HG02588 (cell line): Measurements from ENCODE around the gene DNAJC18.

ENCODE experiments used
- ATAC-seq: cut with Tn5 transposase; IDR thresholded peaks from one replicate; pipeline ENCODE4 v1.9.1; 2021; ENCODE audit warnings: mild to moderate bottlenecking, moderate library complexity; ENCODE audit not compliant: unreplicated experiment

Gene DNAJC18

DNA sequence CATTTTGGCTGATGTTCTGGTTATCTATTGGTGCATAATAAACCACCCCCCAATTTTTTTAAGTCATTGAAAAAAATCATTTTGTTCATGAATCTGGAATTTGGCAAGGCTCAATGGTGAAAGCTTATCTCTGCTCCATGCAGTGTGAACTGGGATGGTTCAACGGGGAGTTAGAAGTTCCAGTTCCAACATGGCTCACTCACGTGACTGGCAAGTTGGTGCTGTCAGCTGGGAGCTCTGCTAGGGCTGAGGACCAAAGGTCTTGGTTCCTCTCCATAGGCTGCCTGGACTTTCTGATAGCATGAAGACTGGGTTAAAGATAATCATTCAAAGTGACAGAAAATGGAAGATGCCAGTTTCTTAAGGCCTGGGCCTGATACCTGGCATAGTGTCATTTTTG, 32.4 kb downstream of the DNAJC18 start:
- ATAC-seq: no peak

DNA sequence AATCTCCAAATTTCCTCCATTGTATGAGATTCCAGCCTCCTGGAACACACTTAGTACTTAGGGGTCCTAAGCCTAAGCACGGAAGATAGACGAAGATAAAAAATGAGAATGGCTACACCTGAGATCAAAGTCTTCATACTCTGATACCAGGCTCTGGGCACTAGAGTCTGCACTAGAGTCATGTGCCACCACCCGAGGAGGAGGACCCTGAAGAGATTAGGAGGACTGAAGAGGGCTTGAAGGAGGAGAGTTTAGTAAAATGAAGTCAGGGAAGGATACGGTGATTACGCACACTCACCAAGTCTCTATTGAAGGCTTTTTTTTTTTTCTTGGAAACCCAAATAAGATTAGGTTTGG, 34.9 kb downstream of the DNAJC18 start:
- ATAC-seq: no peak

DNA sequence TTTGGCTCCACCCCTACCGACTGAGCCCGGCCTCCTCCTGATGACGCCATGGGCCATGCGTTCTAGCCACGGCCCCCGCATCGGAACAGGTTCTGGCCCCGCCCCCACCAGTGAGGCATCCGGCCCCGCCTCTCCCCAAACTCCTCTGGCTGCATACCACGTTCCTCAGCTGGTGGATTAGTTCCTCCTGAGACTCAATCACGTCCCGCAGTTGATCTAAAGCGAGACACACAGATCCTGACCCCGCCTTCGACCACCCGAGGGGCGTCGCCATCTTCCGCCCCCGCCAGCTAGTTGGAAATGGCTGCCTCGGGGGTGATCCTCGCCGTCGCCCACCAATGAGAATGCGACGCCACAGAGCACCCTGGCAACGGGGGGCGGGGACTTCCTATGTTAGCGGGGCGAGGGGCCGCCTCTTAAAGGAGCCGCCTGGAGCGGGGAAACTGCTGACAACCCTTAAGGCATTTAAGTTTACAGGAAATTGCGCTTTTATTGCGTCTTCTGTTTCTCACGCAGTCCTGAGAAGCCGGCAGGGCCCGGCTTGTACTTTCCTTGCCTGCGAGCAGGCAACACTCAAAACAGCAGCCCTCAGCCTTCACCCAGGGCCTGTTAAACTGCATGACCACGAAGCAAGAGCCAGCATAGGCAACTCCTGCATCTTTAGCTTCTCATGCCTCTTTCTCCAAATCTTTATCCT, 35.4 kb downstream of the DNAJC18 start, which contains the start of gene SPATA24:
TSS of gene SPATA24 (minus strand) at position 303 of the 697 bp plus-strand sequence. CDS start at position 274, 29 bp downstream.
- peak; percentile 80 for ATAC-seq

DNA sequence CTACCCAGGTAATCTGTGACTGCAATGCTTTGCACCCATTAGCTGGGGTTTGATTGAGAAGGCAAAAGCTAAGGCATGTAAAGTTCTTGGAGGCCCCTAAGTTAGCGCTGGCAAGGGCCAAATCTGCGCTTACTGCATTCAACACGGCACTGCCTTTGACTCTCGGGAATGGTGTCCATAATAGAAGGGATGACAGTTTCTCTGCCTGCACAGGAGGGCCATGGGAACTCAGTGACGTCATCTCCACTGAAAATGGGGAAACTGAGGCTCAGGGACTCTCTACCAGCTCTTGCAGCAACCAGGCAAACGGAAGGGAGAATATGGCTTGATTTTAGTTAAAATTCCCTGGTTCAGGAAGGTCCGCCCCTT, 35.9 kb downstream of the DNAJC18 start:
- ATAC-seq: no peak

DNA sequence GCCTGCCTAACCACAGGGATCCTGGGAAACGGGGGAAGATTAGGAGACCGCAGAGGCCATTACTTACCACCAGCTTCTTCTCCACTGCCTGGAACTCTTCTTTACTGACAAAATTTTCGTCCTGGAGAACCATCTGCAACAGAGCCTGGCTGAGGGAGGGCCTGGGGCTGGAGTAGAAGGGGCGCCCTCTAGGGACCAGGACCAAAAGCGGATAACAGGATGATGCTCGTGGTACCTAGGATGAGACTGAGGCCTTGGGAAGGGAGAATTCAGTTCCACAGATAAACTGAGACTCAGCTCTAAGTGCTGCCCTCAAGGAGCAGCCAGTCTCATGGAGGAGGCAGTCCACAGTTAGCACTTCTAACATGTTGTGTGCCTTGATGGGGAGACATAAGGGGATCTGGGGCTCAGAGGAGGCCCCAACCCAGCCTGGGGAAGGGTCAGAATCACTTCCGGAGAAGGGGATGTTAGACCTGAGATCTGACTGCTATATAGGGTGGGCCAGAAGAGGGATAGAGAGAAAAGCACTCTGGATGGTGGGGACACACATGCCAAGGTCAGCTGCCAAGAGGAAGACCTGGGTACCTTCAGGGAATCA, 36.7 kb downstream of the DNAJC18 start:
- ATAC-seq: no peak

DNA sequence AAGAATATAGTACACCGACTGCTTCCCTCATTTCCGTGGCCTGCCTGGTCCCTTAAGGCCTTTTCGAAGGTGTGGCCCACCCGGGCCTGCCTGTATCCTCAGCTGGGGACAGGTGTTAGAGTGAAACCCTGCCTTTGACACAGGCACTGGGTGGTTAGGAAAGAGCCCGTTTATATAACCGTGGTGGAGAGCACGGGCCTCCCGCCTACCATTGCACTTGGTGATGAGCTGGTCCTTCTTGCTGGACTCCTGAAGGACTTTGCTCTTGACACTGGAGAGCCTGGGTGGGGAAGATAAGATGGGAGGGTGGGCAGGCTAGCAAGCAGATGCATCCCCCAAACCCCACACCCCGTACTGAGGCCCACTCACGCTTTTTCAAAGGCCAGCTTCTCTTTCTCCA, 37.8 kb downstream of the DNAJC18 start:
- ATAC-seq: no peak

DNA sequence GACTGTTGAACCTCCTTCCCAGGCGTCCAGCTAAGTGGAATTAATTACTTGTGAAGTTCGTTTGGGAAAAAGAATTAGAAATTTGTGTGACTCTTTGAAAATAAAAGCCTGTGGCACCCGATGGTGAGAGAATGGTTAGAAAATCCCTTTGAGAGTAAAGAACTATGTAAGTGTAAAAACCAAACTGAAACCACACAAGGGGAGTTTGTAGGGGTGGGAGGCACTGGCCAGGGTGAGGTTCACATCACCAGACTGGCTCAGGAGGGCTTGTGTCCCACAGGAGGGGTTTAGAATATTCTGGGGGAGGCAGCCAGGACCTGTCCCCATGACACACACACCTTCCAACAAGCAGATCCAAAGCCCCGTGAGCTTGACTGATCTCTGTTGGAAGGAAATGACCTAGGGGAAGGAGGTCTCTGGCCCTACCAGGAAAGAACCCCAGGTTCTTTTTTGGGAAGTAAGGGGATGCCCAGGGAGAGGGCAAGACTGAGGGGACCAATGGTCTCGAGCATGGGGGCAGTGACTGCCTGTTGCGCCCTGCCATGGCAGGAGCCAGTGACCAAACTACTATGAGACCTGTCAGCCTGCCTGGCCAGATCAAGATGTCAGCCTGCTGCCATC, 39.7 kb downstream of the DNAJC18 start:
- ATAC-seq: peak; percentile 31

DNA sequence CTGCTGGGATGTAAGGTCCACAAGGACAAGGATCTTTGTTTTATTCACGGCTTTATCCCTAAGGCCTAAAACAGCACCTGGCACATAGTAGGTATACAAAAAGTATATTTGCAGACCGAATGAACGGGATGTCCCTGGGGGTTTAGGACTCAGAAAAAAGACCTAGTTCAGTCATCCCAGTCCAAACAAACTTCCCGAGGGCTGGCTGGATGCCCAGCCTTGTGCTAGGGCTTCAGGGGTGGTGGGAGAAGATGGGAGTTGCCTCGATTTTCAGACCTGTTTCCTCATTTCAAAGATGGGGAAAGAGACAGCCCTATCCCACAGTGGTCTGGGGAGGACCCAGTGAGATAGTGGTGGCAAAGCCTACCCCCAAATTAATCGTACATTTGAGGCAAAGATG, 41.4 kb downstream of the DNAJC18 start:
- ATAC-seq: no peak

DNA sequence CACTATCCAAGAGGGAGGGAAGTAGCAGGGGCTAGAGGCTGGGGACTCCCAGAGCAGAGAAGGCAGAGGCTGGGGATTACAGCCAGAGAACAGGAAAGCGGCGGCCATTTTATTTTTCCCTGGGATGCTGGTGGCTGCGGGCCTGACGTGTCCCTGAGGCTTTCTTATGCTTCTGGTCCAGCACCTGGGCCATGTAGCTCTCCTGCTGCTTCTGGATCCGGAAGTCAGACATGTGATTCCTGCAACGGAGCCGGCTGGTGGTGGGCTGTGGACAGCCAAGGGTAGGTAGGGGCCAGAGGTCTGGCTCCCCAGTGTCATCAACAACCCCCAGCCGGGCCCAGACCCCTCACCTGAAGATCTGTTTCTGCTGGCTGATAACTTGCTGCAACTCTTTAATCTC, 42.6 kb downstream of the DNAJC18 start:
- no peak for ATAC-seq

DNA sequence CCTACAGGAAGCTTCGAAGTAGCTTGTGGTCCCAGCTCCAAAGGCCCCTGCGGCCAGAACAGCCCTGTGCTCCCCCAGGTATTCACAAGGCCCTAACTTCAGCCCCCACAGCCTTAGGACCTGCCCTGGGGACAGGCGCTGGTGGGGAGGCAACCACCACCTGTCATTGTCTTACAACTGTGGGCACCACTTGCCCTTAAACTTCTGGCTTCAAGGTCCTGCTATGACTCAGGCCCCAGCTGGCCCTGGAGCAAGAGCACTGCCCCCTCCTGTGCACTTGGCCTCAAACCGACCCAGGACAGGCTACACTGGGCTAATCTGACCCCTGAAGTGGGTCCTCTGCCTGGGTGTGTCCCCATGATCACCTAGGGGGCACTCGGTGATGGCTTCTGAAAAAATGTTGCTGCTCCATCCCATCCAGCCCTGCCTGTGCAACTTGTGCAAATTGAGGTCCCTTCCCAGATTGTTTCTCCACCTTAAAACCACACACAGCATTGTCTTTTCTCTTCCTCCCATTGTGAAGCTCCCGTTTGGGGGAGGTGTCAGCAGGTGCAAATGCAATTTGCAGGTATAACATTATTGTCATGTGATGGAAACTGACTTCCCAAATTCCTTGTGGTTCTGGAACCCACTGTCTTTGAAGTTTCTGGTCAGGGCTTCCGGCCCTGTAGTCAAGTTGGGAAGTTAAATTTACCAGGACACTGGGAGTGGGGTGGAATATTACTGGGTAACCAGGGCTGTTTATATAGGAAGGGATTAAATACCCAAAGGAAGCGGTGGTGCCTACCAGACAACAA, 43.3 kb downstream of the DNAJC18 start:
- ATAC-seq: no peak

DNA sequence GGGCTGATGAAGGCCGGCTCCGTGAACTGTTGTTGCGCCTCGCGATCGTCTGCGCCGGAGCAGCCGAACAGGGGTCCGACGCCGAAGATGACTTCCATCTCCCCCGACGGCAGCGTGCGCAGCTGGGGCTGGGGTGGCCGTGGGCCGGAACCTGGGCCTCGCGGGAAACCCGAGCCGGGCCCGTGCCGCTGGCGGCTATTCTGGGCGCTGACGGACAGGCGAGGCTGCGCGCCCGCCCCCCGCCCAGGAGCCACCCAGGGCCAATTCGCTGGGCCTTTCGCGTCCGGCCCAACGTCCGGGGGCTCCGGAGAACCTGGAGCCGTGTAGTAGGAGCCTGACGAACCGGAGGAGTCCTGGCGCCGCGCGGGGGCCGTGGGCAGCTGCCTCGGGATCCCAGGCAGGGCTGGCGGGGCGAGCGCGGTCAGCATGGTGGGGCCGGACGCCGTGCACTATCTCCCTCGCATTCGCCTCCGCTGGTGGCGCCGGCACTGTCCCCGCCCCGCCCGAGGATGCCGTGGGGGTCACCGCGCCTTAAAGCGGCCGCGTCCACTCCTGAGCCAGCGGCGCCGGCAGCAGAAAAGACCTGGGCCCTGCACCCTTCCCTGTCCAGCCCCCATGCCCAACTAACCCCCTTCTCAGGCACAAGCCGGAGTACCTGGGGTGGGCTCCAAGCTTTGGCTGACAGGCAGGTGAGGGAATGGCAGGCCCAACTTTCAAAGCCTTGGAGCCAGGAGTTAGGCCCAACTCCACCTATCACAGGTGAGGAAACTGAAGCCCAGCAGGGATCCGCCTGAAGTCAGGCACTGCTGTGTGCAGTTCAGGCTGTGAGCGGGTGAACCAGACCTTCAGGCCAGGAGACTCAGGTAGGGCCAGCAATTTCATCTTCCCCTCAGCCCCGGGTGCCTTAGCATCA, 44.4 kb downstream of the DNAJC18 start, which contains the start of gene PROB1:
TSS of gene PROB1 (minus strand) at position 451 of the 913 bp plus-strand sequence. CDS start at position 428, 23 bp downstream.
- ATAC-seq: no peak

DNA sequence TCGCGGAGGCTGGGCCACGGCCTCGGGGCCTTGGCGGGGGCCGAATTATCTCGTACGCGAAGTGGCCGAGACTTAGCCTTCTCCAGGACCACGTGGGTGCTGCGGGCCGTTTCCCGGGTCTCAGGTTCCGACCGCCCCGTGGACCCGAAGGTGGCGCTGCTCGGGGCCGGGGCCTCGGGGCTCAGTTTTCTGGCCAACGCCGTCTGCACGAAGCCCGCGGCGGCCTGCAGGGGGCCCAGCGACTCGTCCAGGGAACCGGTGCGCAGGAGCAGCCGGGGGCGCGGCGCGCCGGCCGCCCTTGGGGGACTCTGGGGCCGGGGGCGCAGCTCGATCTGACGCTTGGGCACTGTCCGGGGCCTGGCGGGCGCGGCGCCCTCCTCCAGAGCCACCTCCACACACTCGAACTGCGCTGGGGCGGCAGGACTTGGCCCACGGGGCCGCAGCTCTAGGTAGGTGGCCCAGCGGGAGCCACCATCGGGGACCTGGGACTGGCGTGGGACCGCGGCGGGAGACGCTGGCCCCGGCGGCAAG, 45.1 kb downstream of the DNAJC18 start:
- ATAC-seq: no peak

DNA sequence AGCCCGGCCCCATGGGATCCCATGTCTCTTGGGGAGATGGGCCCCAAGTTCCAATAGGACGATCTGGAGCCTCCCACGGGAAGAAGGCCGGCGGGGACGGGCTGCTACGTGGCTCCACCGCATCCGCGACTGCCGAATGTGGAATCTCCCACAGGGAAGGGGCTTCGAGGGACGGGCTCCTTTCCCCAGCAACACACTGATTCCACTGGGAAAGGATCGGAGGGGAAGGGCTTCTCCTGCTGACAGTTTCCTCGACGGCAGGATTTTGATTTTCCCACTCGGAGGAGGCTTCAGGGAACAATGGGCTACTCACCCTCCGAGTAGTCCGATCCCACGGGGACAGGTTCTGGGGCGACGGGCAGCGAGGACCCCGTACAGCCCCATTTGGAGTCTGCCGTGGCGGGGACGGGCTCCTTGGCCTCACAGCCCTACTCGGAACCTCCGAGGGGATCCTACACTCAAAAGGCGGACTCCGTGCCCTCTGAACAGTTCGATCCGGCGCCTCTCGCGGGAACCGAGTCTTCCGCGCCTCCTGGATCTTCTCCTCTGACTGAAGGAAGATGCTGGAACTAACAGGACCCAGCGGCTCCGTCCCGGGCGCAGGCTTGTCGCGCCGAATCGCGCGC, 45.7 kb downstream of the DNAJC18 start:
- ATAC-seq: no peak

DNA sequence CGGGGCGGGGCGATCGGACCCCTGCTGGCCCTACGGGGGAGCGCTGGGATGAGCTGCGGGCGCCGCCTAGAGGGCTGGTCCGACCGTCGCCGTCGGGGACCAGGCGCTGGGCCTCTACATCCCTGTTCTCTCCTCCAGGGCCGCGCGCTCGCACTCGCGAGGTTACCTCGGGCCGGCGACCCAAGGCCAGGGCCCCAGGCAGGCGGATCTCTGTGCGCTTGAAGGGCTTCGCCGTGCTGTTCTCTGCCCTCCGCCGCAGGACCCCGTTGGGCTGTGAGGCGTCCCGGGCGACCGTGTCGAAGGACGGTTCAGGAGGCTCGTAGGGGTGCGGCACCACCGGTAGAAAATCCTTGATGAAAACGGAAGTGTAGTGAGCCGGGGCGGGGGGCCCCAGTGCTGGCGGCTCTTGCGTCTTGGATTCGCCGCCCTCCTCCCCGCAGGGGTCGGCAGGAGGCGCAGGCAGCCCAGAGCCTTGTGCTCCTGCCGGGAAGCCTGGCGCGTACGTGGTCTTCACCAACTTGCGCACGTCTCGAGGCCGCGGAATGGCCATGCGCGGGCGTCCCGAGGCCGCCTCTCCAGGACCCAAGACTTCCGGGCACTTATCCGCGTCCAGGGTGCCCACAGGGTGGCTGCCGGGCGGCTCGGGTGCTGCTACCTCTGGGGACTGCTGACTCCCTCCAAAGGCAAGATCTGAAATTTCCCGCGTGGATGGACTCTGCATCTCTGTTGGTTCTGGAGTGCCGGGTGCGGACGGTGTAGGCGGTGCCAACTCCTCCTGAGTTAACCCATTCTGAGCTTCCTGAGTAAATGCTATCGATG, 46.4 kb downstream of the DNAJC18 start:
- peak; percentile 44 for ATAC-seq

DNA sequence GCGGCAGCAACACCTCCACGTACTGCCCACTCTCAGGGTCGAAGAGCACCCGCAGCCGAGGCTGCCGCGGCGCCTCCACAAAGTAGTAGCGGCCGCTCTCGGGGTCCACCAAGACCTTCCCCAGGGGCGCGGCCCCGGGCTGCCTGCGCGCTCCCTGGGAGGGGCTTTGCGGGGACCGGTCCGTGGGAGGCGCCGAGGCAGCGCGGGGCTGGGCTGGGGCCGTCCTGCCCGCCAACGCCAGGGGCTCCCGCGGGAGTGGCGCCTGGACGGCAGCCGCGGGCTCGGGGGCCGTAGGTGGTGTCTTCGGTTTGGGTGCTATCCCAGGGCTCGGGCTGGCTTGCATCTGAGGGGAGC, 47.0 kb downstream of the DNAJC18 start:
- no peak for ATAC-seq

DNA sequence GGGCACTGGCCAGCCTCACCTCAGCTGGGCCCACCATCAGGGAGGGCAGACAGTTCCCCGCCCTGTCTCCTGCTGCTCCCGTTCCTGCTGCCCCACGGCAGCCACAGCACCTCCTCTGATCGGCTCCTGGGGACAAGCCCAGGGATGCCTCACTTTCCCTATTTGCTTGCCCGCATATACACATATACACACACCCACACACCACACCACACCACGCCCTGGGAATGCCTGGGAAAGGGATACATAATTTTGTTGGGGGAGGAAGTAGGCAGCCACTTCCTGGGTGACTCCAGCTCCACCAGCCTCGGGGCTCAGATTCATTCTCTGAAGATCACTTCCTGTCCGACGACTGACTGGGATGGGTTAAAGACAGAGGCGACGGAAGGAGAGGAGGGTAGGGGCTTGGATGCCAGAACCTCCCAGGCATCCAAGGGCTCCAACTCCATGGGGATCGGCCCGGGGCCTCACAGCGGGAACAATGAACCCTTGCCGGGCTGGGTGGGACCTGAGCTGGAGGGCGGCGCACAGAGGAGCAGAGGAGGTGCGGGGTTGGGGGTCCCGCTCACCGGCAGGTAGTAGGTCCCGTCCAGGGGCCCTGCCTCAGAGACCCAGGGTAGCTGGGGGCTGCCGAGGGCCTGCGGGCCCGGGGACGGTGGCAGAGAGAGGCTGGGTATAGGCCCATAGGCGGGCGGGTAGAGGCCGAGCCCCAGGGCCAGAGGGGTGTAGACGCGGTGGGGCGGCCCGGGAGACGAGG, 47.6 kb downstream of the DNAJC18 start:
- ATAC-seq: peak; percentile 0

DNA sequence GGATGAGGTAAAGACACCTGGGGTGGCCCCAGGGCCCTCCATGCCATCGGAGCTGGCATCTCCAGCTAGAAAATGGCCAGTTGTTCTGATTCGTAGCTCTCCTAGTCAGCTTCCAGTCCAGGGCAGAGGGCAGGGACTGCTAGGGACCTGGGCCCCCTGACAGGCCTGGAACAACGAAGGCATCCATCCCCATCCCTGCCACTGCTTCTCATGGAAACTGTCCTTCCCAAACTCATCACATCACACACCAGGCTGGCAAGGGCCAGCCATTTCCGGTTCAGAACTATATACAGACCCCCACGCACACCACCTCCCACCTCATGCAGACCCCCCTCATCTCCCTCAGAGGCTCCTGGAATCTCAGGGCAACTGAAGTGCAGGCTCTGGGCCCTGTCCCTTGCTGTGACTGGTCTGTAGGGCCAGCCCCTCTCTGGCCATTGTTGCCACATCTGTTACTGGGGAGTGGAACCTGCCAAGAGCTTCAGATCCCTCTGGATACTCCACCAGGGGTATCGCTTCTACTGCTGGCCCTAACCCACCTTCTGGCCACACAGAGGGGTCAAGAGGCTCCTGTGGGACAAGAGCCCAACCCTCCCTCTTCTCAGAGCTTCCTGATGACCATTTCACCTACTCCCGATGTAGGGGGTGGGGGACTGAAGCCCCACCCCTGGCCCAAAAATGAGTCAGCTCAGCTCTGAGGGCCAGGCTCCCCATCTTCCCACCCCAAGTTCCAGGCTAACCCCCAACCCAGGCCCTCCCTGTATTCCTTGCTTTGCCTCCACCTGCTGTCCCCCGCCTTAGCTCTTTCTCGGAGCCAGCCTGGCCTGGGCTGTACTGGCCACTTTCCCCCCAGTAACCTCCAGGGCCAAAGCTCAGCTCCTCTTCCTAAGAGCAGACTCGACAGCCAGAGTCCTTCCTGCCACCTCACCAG, 48.4 kb downstream of the DNAJC18 start:
- no peak for ATAC-seq
